ENCODE data around the gene EN1.

The EN1 gene

GRCh38 chr2:118812552-118812951 lies 34.9 kb downstream of the EN1 start:
- Histone ChIP-seq H3K36me3 (ENCODE audit: insufficient read depth, low read length) (no peaks in the 10 kb centered on the region), H3K4me1 (ENCODE audit: insufficient read depth, low read length) (no peaks in the 10 kb centered on the region), H3K9ac (ENCODE audit: low read length) (no peak overlapping the region), H3K27ac (ENCODE audit: low read depth, low read length) (no peak overlapping the region), H3K27me3 (ENCODE audit: control insufficient read depth in 1 of 2, insufficient read depth in 2 of 2, low read length in 2 of 2) (peaks cover 0 to 25% of the 10 kb centered on the region in 2 donors), H3K9me3 (ENCODE audit: low read length) (no peaks in the 10 kb centered on the region), H3K4me3 (ENCODE audit: low read depth in 1 of 2, low read length in 2 of 2) (no peak overlapping the region)

GRCh38 chr2:118811514-118812115 lies 35.8 kb downstream of the EN1 start:
- Histone ChIP-seq H3K27me3 (ENCODE audit: control insufficient read depth in 1 of 2, insufficient read depth in 2 of 2, low read length in 2 of 2) (peaks cover 0 to 25% of the 10 kb centered on the region in 2 donors), H3K9me3 (ENCODE audit: low read length) (no peaks in the 10 kb centered on the region)

GRCh38 chr2:118810766-118811165 lies 36.7 kb downstream of the EN1 start:
- no peaks in the 10 kb centered on the region for H3K9me3 ChIP-seq (ENCODE audit: low read length)
- H3K27ac ChIP-seq (ENCODE audit: low read depth, low read length): no peak overlapping the region
- H3K9ac ChIP-seq (ENCODE audit: low read length): no peak overlapping the region
- no peaks in the 10 kb centered on the region for H3K4me1 ChIP-seq (ENCODE audit: insufficient read depth, low read length)
- H3K27me3 ChIP-seq (ENCODE audit: control insufficient read depth in 1 of 2, insufficient read depth in 2 of 2, low read length in 2 of 2): peaks cover 0 to 25% of the 10 kb centered on the region in 2 donors
- no peak overlapping the region for H3K4me3 ChIP-seq (ENCODE audit: low read depth in 1 of 2, low read length in 2 of 2)
- H3K36me3 ChIP-seq (ENCODE audit: insufficient read depth, low read length): no peaks in the 10 kb centered on the region

More at GRCh38 chr2:118811514-118812115, 35.8 kb downstream of the EN1 start:
- H3K9ac ChIP-seq (ENCODE audit: low read length): no peak overlapping the region
- no peaks in the 10 kb centered on the region for H3K4me1 ChIP-seq (ENCODE audit: insufficient read depth, low read length)
- no peak overlapping the region for H3K4me3 ChIP-seq (ENCODE audit: low read depth in 1 of 2, low read length in 2 of 2)
- no peak overlapping the region for H3K27ac ChIP-seq (ENCODE audit: low read depth, low read length)
- no peaks in the 10 kb centered on the region for H3K36me3 ChIP-seq (ENCODE audit: insufficient read depth, low read length)

GRCh38 chr2:118808429-118808809 lies 39.0 kb downstream of the EN1 start:
- peaks cover 0 to 19% of the 10 kb centered on the region in 2 donors for H3K27me3 ChIP-seq (ENCODE audit: control insufficient read depth in 1 of 2, insufficient read depth in 2 of 2, low read length in 2 of 2)
- no peaks in the 10 kb centered on the region for H3K9me3 ChIP-seq (ENCODE audit: low read length)
- no peaks in the 10 kb centered on the region for H3K36me3 ChIP-seq (ENCODE audit: insufficient read depth, low read length)
- peak overlapping the region in 1 of 2 donors; percentile 23 for H3K4me3 ChIP-seq (ENCODE audit: low read depth in 1 of 2, low read length in 2 of 2)
- no peaks in the 10 kb centered on the region for H3K4me1 ChIP-seq (ENCODE audit: insufficient read depth, low read length)
- no peak overlapping the region for H3K9ac ChIP-seq (ENCODE audit: low read length)
- H3K27ac ChIP-seq (ENCODE audit: low read depth, low read length): no peak overlapping the region

GRCh38 chr2:118807668-118808428 lies 39.6 kb downstream of the EN1 start:
- Histone ChIP-seq H3K9ac (ENCODE audit: low read length) (no peak overlapping the region), H3K4me1 (ENCODE audit: insufficient read depth, low read length) (no peaks in the 10 kb centered on the region)

GRCh38 chr2:118806797-118807667 lies 40.4 kb downstream of the EN1 start:
- no peaks in the 10 kb centered on the region for H3K9me3 ChIP-seq (ENCODE audit: low read length)
- H3K27me3 ChIP-seq (ENCODE audit: control insufficient read depth in 1 of 2, insufficient read depth in 2 of 2, low read length in 2 of 2): peaks cover 0 to 9% of the 10 kb centered on the region in 2 donors
- no peak overlapping the region for H3K4me3 ChIP-seq (ENCODE audit: low read depth in 1 of 2, low read length in 2 of 2)
- H3K9ac ChIP-seq (ENCODE audit: low read length): no peak overlapping the region
- no peaks in the 10 kb centered on the region for H3K4me1 ChIP-seq (ENCODE audit: insufficient read depth, low read length)
- no peaks in the 10 kb centered on the region for H3K36me3 ChIP-seq (ENCODE audit: insufficient read depth, low read length)
- no peak overlapping the region for H3K27ac ChIP-seq (ENCODE audit: low read depth, low read length)

More at GRCh38 chr2:118807668-118808428, 39.6 kb downstream of the EN1 start:
- H3K27me3 ChIP-seq (ENCODE audit: control insufficient read depth in 1 of 2, insufficient read depth in 2 of 2, low read length in 2 of 2): peaks cover 0 to 13% of the 10 kb centered on the region in 2 donors
- peak overlapping the region in 1 of 2 donors; percentile 23 for H3K4me3 ChIP-seq (ENCODE audit: low read depth in 1 of 2, low read length in 2 of 2)
- H3K9me3 ChIP-seq (ENCODE audit: low read length): no peaks in the 10 kb centered on the region
- H3K27ac ChIP-seq (ENCODE audit: low read depth, low read length): no peak overlapping the region
- no peaks in the 10 kb centered on the region for H3K36me3 ChIP-seq (ENCODE audit: insufficient read depth, low read length)

- Histone ChIP-seq H3K36me3 (ENCODE audit: insufficient read depth, low read length) (no peaks in the 10 kb centered on the region), H3K9ac (ENCODE audit: low read length) (no peak overlapping the region), H3K27me3 (ENCODE audit: control insufficient read depth in 1 of 2, insufficient read depth in 2 of 2, low read length in 2 of 2) (peaks cover 0 to 9% of the 10 kb centered on the region in 2 donors), H3K4me1 (ENCODE audit: insufficient read depth, low read length) (no peaks in the 10 kb centered on the region), H3K9me3 (ENCODE audit: low read length) (no peaks in the 10 kb centered on the region), H3K27ac (ENCODE audit: low read depth, low read length) (no peak overlapping the region), H3K4me3 (ENCODE audit: low read depth in 1 of 2, low read length in 2 of 2) (no peak overlapping the region)
Measured at GRCh38 chr2:118805064-118805690, 42.3 kb downstream of the EN1 start.

- H3K27ac ChIP-seq (ENCODE audit: low read depth, low read length): no peak overlapping the region
- H3K27me3 ChIP-seq (ENCODE audit: control insufficient read depth in 1 of 2, insufficient read depth in 2 of 2, low read length in 2 of 2): no peaks in the 10 kb centered on the region
- no peak overlapping the region for H3K4me3 ChIP-seq (ENCODE audit: low read depth in 1 of 2, low read length in 2 of 2)
- H3K9me3 ChIP-seq (ENCODE audit: low read length): no peaks in the 10 kb centered on the region
- H3K4me1 ChIP-seq (ENCODE audit: insufficient read depth, low read length): no peaks in the 10 kb centered on the region
- H3K9ac ChIP-seq (ENCODE audit: low read length): no peak overlapping the region
- H3K36me3 ChIP-seq (ENCODE audit: insufficient read depth, low read length): no peaks in the 10 kb centered on the region
Measured at GRCh38 chr2:118803012-118803411, 44.4 kb downstream of the EN1 start.

GRCh38 chr2:118801151-118801550 lies 46.3 kb downstream of the EN1 start:
- H3K4me1 ChIP-seq (ENCODE audit: insufficient read depth, low read length): no peaks in the 10 kb centered on the region
- H3K4me3 ChIP-seq (ENCODE audit: low read depth in 1 of 2, low read length in 2 of 2): no peak overlapping the region
- H3K9ac ChIP-seq (ENCODE audit: low read length): no peak overlapping the region
- H3K36me3 ChIP-seq (ENCODE audit: insufficient read depth, low read length): no peaks in the 10 kb centered on the region
- no peaks in the 10 kb centered on the region for H3K27me3 ChIP-seq (ENCODE audit: control insufficient read depth in 1 of 2, insufficient read depth in 2 of 2, low read length in 2 of 2)
- H3K9me3 ChIP-seq (ENCODE audit: low read length): no peaks in the 10 kb centered on the region
- no peak overlapping the region for H3K27ac ChIP-seq (ENCODE audit: low read depth, low read length)

- H3K4me1 ChIP-seq (ENCODE audit: insufficient read depth, low read length): no peaks in the 10 kb centered on the region
Measured at GRCh38 chr2:118800736-118801135, 46.7 kb downstream of the EN1 start.

GRCh38 chr2:118794546-118794945 lies 52.9 kb downstream of the EN1 start:
- no peak overlapping the region for H3K4me3 ChIP-seq (ENCODE audit: low read depth in 1 of 2, low read length in 2 of 2)
- no peaks in the 10 kb centered on the region for H3K36me3 ChIP-seq (ENCODE audit: insufficient read depth, low read length)
- no peaks in the 10 kb centered on the region for H3K9me3 ChIP-seq (ENCODE audit: low read length)
- no peak overlapping the region for H3K27ac ChIP-seq (ENCODE audit: low read depth, low read length)
- no peaks in the 10 kb centered on the region for H3K4me1 ChIP-seq (ENCODE audit: insufficient read depth, low read length)
- H3K9ac ChIP-seq (ENCODE audit: low read length): no peak overlapping the region
- no peaks in the 10 kb centered on the region for H3K27me3 ChIP-seq (ENCODE audit: control insufficient read depth in 1 of 2, insufficient read depth in 2 of 2, low read length in 2 of 2)

More at GRCh38 chr2:118800736-118801135, 46.7 kb downstream of the EN1 start:
- Histone ChIP-seq H3K9me3 (ENCODE audit: low read length) (no peaks in the 10 kb centered on the region), H3K27me3 (ENCODE audit: control insufficient read depth in 1 of 2, insufficient read depth in 2 of 2, low read length in 2 of 2) (no peaks in the 10 kb centered on the region), H3K4me3 (ENCODE audit: low read depth in 1 of 2, low read length in 2 of 2) (no peak overlapping the region), H3K27ac (ENCODE audit: low read depth, low read length) (no peak overlapping the region), H3K9ac (ENCODE audit: low read length) (no peak overlapping the region), H3K36me3 (ENCODE audit: insufficient read depth, low read length) (no peaks in the 10 kb centered on the region)

All from muscle layer of colon (tissue), 2 donors.